GM12878 (cell line): ENCODE results near the gene FRAS1. TPM values are rescaled to one million over a fixed set of nuclear protein-coding genes. Genes with fewer than 3 reads are reported as not detected.

ENCODE experiments used
- ASH2L ChIP-seq: fragments of 300-600, 200-600 bp; sonication (generic); IDR thresholded peaks from 2 replicates; pipeline ENCODE4 v1.6.1; 2017; ENCODE audit warnings: low read depth, mild to moderate bottlenecking, borderline replicate concordance
- ATF7 ChIP-seq: fragments of 450-650 bp; IDR thresholded peaks from 2 replicates; pipeline ENCODE4 v1.6.1; 2016; ENCODE audit warnings: low read depth, mild to moderate bottlenecking
- BCL3 ChIP-seq: IDR thresholded peaks from 2 replicates; pipeline ENCODE4 v1.6.1; 2011; ENCODE audit warnings: borderline replicate concordance, low read depth, mild to moderate bottlenecking, moderate library complexity, low read length; ENCODE audit not compliant: insufficient read depth, poor library complexity, severe bottlenecking
- EED ChIP-seq: sonication (generic); IDR thresholded peaks from 2 replicates; pipeline ENCODE4 v1.6.1; 2016; ENCODE audit warnings: antibody characterized with exemption, low read depth
- EGR1 ChIP-seq, 2 experiments: IDR thresholded peaks; 1 replicate in 1 of 2; 2 replicates in 1 of 2; pipeline ENCODE4 v1.6.1; 2011 to 2012; ENCODE audit warnings: low read depth in 2 of 2, low read length in 2 of 2, borderline replicate concordance in 1 of 2, mild to moderate bottlenecking in 1 of 2, moderate library complexity in 1 of 2
- ESRRA ChIP-seq: IDR thresholded peaks from 2 replicates; pipeline ENCODE4 v1.6.1; 2012; ENCODE audit warnings: mild to moderate bottlenecking, low read length, improper control_type of control experiment
- IKZF2 ChIP-seq, 2 experiments: fragments of 450-650 bp; IDR thresholded peaks; 2 replicates each; pipeline ENCODE4 v1.6.1; 2017; ENCODE audit warnings: mild to moderate bottlenecking in 2 of 2, moderate library complexity in 2 of 2
- MYC ChIP-seq: IDR thresholded peaks from 2 replicates; pipeline ENCODE4 v1.6.1; 2011; ENCODE audit warnings: mild to moderate bottlenecking, low read length, moderate library complexity, inconsistent platforms; ENCODE audit not compliant: insufficient read depth, insufficient replicate concordance, insufficient read length, severe bottlenecking
- NRF1 ChIP-seq: conservative IDR thresholded peaks from 2 replicates; pipeline ENCODE4 v1.6.1; 2011; ENCODE audit warnings: mild to moderate bottlenecking, low read depth, low read length, improper control_type of control experiment
- POLR2AphosphoS2 ChIP-seq: IDR thresholded peaks from 2 replicates; pipeline ENCODE4 v1.6.1; 2011; ENCODE audit warnings: low read depth, mild to moderate bottlenecking, low read length, improper control_type of control experiment, moderate library complexity
- SIX5 ChIP-seq: IDR thresholded peaks from 2 replicates; pipeline ENCODE4 v1.6.1; 2011; ENCODE audit warnings: mild to moderate bottlenecking, low read depth, low read length, moderate library complexity; ENCODE audit not compliant: severe bottlenecking
- SMC3 ChIP-seq: IDR thresholded peaks from 2 replicates; pipeline ENCODE4 v1.6.1; 2011; ENCODE audit warnings: low read length, improper control_type of control experiment, borderline replicate concordance
- SPI1 ChIP-seq: IDR thresholded peaks from 2 replicates; pipeline ENCODE4 v1.6.1; 2011; ENCODE audit warnings: low read depth, mild to moderate bottlenecking, low read length, moderate library complexity, borderline replicate concordance; ENCODE audit not compliant: insufficient read depth
- SUZ12 ChIP-seq: fragments of 200-600 bp; sonication (generic); IDR thresholded peaks from one replicate; pipeline ENCODE4 v1.6.1; 2018; ENCODE audit warnings: antibody characterized with exemption, mild to moderate bottlenecking; ENCODE audit not compliant: unreplicated experiment
- ZBED1 ChIP-seq: IDR thresholded peaks from 2 replicates; pipeline ENCODE4 v1.6.1; 2016; ENCODE audit warnings: borderline replicate concordance
- ZBTB40 ChIP-seq: fragments of 450-650 bp; IDR thresholded peaks from 2 replicates; pipeline ENCODE4 v1.6.1; 2016; ENCODE audit warnings: mild to moderate bottlenecking, moderate library complexity, borderline replicate concordance
- ZNF24 ChIP-seq: fragments of 450-650 bp; IDR thresholded peaks from 2 replicates; pipeline ENCODE4 v1.6.1; 2017; ENCODE audit warnings: antibody characterized with exemption, mild to moderate bottlenecking
- polyA plus RNA-seq, 11 experiments: library from polyadenylated mRNA; depleted of rRNA in 4 of 11; unstranded in 6 of 11; stranded (reverse) in 5 of 11; fragments of >200 nt; fragmentation: Nextera tagmentation in 4 of 11; fragmentation: Illumina TruSeq in 1 of 11; extraction: Ambion mirVana in 4 of 11; extraction: Trizol in 1 of 11; gene quantifications; 1 replicate in 1 of 11; 2 replicates in 10 of 11; pipeline versions ENCODE4 v1.2.1 to v1.2.3, GENCODE V29; 2011 to 2016; ENCODE audit warnings: inconsistent platforms in 2 of 11, missing spikeins in 2 of 11, low read depth in 1 of 11
- total RNA-seq, 4 experiments: library from RNA; depleted of rRNA in 3 of 4; stranded (reverse); fragments of >200 nt in 3 of 4; fragmentation: Illumina TruSeq in 1 of 4; extraction: Trizol in 1 of 4; gene quantifications; 2 replicates each; pipeline versions ENCODE4 v1.2.1 to v1.2.3, GENCODE V29; 2013 to 2021
- TF ChIP-seq, protein P1 (sequence below): IDR thresholded peaks from 2 replicates; pipeline ENCODE4 v1.6.1; 2011; ENCODE audit warnings: mild to moderate bottlenecking, low read depth, low read length, moderate library complexity; ENCODE audit not compliant: insufficient replicate concordance
- TF ChIP-seq, protein P2 (sequence below): fragments of 450-650 bp; IDR thresholded peaks from 2 replicates; pipeline ENCODE4 v1.6.1; 2017; ENCODE audit warnings: borderline replicate concordance

The FRAS1 gene
- total and polyA plus RNA-seq, 10 of the 15 experiments (the other 5 are each of a cell fraction or from before 2014, with no cell fraction given), result 0.08 to 11.7 (median 0.20) TPM

GRCh38 chr4:78451407-78451806 lies 394.3 kb downstream of the FRAS1 start (continued):
- TF ChIP-seq ZBTB40 (no peak), ZNF24 (no peak), IKZF2 (IDR thresholded peaks at IDR 0.05) (peak; percentile 52 to 59; a peak in 2 of 4 replicates), EGR1 (IDR thresholded peaks at IDR 0.05; ENCODE audit: borderline replicate concordance in 1 of 2, low read depth in 2 of 2, low read length in 2 of 2) (no peak), ATF7 (peak; percentile 20; the same call in 1 of the 2 replicates), POLR2AphosphoS2 (no peak), SMC3 (no peak), SIX5 (no peak), ESRRA (no peak), NRF1 (no peak), SUZ12 (no peak), SPI1 (peak; percentile 52; the same call in 1 of the 2 replicates), ZBED1 (no peak), EED (no peak), BCL3 (no peak), ASH2L (no peak), MYC (no peak)
- TF ChIP-seq, protein P1, sequence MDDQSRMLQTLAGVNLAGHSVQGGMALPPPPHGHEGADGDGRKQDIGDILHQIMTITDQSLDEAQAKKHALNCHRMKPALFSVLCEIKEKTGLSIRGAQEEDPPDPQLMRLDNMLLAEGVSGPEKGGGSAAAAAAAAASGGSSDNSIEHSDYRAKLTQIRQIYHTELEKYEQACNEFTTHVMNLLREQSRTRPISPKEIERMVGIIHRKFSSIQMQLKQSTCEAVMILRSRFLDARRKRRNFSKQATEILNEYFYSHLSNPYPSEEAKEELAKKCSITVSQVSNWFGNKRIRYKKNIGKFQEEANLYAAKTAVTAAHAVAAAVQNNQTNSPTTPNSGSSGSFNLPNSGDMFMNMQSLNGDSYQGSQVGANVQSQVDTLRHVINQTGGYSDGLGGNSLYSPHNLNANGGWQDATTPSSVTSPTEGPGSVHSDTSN, result no peak
- TF ChIP-seq, protein P2, sequence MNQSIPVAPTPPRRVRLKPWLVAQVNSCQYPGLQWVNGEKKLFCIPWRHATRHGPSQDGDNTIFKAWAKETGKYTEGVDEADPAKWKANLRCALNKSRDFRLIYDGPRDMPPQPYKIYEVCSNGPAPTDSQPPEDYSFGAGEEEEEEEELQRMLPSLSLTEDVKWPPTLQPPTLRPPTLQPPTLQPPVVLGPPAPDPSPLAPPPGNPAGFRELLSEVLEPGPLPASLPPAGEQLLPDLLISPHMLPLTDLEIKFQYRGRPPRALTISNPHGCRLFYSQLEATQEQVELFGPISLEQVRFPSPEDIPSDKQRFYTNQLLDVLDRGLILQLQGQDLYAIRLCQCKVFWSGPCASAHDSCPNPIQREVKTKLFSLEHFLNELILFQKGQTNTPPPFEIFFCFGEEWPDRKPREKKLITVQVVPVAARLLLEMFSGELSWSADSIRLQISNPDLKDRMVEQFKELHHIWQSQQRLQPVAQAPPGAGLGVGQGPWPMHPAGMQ, result no peak
